OCI-LY1 (cell line): ENCODE data around the gene DCTD.

Source experiments
- H2AFZ ChIP-seq: fragments of 200-600 bp; sonication (generic), shearing (Covaris generic); 2 replicates; pipeline ENCODE4 v1.6.0; 2014; ENCODE audit warnings: antibody characterized with exemption, mild to moderate bottlenecking, low read length
- H3F3A ChIP-seq: fragments of 200-600 bp; sonication (generic), shearing (Covaris generic); 2 replicates; pipeline ENCODE4 v1.6.0; 2014; ENCODE audit warnings: mild to moderate bottlenecking, antibody characterized with exemption, low read length, moderate library complexity; ENCODE audit not compliant: insufficient read depth
- H3K27ac ChIP-seq: fragments of 200-600 bp; sonication (generic); 2 replicates; pipeline ENCODE4 v1.5.1; 2014; ENCODE audit warnings: low read length, mixed run types, mild to moderate bottlenecking, low read depth; ENCODE audit not compliant: poor library complexity, severe bottlenecking
- H3K27me3 ChIP-seq: fragments of 200-600 bp; sonication (generic); 2 replicates; pipeline ENCODE4 v1.6.0; 2014; ENCODE audit warnings: antibody characterized with exemption, mild to moderate bottlenecking, low read length, moderate library complexity; ENCODE audit not compliant: insufficient read depth
- H3K36me3 ChIP-seq: fragments of 200-600 bp; sonication (generic); 2 replicates; pipeline ENCODE4 v1.6.1; 2014; ENCODE audit warnings: mild to moderate bottlenecking, antibody characterized with exemption, low read length, moderate library complexity, mixed read lengths; ENCODE audit not compliant: insufficient read depth
- H3K4me1 ChIP-seq: fragments of 200-600 bp; sonication (generic); 2 replicates; pipeline ENCODE4 v1.5.1; 2014; ENCODE audit warnings: mild to moderate bottlenecking, low read length, moderate library complexity; ENCODE audit not compliant: insufficient read depth, severe bottlenecking
- H3K4me2 ChIP-seq: fragments of 200-600 bp; sonication (generic), shearing (Covaris generic); 2 replicates; pipeline ENCODE4 v1.6.1; 2014; ENCODE audit warnings: low read length
- H3K4me3 ChIP-seq: fragments of 200-600 bp; sonication (generic); 2 replicates; pipeline ENCODE4 v1.5.1; 2014; ENCODE audit warnings: low read length, low read depth, mild to moderate bottlenecking, mixed read lengths; ENCODE audit not compliant: poor library complexity, severe bottlenecking
- H3K79me2 ChIP-seq: fragments of 200-600 bp; shearing (Covaris generic); 2 replicates; pipeline ENCODE4 v1.6.1; 2016; ENCODE audit warnings: mixed run types, low read length, mixed read lengths; ENCODE audit not compliant: insufficient read depth
- H3K9ac ChIP-seq: fragments of 200-600 bp; sonication (generic), shearing (Covaris generic); 2 replicates; pipeline ENCODE4 v1.6.1; 2014; ENCODE audit warnings: mild to moderate bottlenecking, low read length, mixed read lengths
- H3K9me2 ChIP-seq: fragments of 200-600 bp; sonication (generic), shearing (Covaris generic); 2 replicates; pipeline ENCODE4 v1.6.1; 2014; ENCODE audit warnings: low read depth, mild to moderate bottlenecking, low read length, mixed read lengths
- H3K9me3 ChIP-seq: fragments of 200-600 bp; shearing (Covaris generic); 2 replicates; pipeline ENCODE4 v1.6.1; 2014; ENCODE audit warnings: low read length, mixed read lengths
- H4K20me1 ChIP-seq: fragments of 200-600 bp; sonication (generic), shearing (Covaris generic); 2 replicates; pipeline ENCODE4 v1.6.0; 2016; ENCODE audit warnings: mild to moderate bottlenecking, low read length; ENCODE audit not compliant: insufficient read depth
- EZH2 ChIP-seq: fragments of 200-600 bp; sonication (generic), shearing (Covaris generic); IDR thresholded peaks from 2 replicates; pipeline ENCODE4 v1.8.0; 2017; ENCODE audit warnings: borderline replicate concordance, mixed run types, mild to moderate bottlenecking, antibody characterized with exemption, low read length, moderate library complexity, mixed read lengths
- TF ChIP-seq, protein P1 (sequence below): fragments of 200-600 bp; sonication (generic), shearing (Covaris generic); IDR thresholded peaks from 2 replicates; pipeline ENCODE4 v1.5.1; 2017; ENCODE audit warnings: mild to moderate bottlenecking, antibody characterized with exemption, low read length, moderate library complexity, mixed read lengths

Gene DCTD

DNA sequence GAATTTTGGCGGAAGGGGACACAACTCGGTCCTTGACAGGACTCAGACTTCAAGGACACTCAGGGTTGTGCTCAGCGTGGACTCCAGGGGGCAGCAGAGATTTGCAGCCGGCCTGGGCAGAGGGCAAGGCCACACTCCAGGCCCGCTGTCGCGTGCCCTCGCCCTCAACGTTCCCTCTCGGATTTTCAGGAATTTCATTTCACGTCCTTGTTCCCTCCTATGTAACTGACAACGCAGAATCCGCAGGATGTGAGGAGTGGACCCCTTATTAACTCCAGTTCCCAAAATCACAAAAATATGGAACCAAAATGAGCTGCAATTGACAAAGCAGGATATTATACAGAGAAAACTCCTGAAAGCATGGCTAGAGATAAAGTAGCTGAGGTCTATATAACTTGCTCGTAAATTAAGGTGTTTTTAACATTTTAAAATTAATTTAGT, 21.0 kb upstream of the DCTD start:
- Histone ChIP-seq H3K36me3 (no peaks in the 10 kb centered on the region), H3K4me3 (no peak overlapping the region), H3K9me2 (no peaks in the 10 kb centered on the region), H3K27me3 (no peaks in the 10 kb centered on the region), H3K9ac (no peak overlapping the region), H3K4me1 (no peaks in the 10 kb centered on the region), H3F3A (no peaks in the 10 kb centered on the region), H3K4me2 (no peak overlapping the region), H2AFZ (no peak overlapping the region), H4K20me1 (no peaks in the 10 kb centered on the region), H3K9me3 (no peaks in the 10 kb centered on the region), H3K27ac (no peak overlapping the region), H3K79me2 (no peaks in the 10 kb centered on the region)
- no peak for TF ChIP-seq EZH2
- TF ChIP-seq, protein P1, sequence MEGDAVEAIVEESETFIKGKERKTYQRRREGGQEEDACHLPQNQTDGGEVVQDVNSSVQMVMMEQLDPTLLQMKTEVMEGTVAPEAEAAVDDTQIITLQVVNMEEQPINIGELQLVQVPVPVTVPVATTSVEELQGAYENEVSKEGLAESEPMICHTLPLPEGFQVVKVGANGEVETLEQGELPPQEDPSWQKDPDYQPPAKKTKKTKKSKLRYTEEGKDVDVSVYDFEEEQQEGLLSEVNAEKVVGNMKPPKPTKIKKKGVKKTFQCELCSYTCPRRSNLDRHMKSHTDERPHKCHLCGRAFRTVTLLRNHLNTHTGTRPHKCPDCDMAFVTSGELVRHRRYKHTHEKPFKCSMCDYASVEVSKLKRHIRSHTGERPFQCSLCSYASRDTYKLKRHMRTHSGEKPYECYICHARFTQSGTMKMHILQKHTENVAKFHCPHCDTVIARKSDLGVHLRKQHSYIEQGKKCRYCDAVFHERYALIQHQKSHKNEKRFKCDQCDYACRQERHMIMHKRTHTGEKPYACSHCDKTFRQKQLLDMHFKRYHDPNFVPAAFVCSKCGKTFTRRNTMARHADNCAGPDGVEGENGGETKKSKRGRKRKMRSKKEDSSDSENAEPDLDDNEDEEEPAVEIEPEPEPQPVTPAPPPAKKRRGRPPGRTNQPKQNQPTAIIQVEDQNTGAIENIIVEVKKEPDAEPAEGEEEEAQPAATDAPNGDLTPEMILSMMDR = peak; percentile 83

DNA sequence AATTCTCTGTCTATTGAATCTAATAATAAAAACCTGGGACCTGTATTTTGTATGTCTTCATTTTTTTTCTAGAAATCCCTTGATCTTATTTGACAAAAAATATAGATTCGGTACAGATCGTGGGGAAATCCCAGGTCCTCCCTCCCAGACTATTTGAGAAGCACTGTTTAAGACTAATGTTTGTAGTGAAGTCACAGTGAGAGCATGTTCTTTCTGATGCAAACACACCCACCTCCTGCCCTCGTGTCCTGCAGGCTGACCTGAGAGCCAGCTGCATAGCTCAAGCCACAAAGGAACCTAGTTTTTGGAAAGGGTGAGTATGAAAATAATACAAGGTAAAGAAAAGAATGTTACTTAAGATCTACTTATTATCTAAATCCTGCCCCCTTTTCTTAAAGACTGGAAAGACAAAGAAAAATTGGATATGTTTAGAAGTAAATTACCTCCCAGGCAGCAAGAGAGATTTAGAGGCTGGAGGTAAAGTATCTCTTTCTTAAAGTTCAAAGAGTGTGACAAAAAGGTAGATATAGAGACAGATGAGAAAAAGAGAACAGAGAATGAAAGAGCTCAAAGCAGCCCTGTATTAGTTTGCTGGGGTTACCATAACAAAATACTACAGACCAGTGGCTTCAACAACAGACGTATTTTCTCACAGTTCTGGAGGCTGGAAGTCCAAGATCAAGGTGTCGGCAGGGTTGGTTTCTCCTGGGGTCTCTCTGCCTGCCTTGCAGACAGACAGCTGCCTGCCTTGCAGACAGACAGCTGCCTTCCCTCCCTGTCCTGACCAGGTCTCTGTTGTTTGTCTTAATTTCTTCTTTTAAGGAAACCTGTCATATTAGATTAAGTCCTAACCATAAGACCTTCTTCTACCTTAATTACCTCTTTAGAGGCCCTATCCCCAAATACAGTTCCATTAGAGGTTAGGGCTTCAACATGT, 20.4 kb upstream of the DCTD start:
- Histone ChIP-seq H2AFZ (no peak overlapping the region), H3F3A (no peaks in the 10 kb centered on the region), H3K36me3 (no peaks in the 10 kb centered on the region), H3K9me3 (no peaks in the 10 kb centered on the region), H3K4me2 (no peak overlapping the region), H3K9me2 (no peaks in the 10 kb centered on the region), H4K20me1 (no peaks in the 10 kb centered on the region), H3K79me2 (no peaks in the 10 kb centered on the region), H3K27ac (no peak overlapping the region), H3K4me3 (no peak overlapping the region), H3K9ac (no peak overlapping the region), H3K4me1 (no peaks in the 10 kb centered on the region), H3K27me3 (no peaks in the 10 kb centered on the region)
- TF ChIP-seq EZH2 = no peak
- TF ChIP-seq, protein P1 = no peak

DNA sequence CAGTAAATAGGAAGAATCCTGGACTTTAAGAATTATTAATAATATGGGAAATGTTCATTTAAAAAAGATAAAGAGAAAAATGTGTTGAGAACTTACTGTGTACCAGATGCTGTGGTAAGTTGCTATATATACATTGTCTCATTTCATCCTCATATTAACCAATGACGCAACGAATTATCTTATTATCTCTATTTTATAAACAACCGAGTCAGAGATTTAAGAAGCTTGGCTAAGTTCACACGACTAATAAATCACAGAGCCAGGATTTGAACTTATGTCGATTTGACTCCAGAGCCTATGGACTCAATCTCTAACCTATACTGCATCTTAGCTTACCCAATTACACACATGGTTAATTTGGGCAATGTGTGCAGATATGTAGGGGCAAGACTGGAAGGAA, 15.5 kb upstream of the DCTD start:
- no peak overlapping the region for H2AFZ ChIP-seq
- no peaks in the 10 kb centered on the region for H4K20me1 ChIP-seq
- no peaks in the 10 kb centered on the region for H3K9me3 ChIP-seq
- H3K4me1 ChIP-seq = no peaks in the 10 kb centered on the region
- H3K9me2 ChIP-seq = no peaks in the 10 kb centered on the region
- no peak overlapping the region for H3K27ac ChIP-seq
- no peaks in the 10 kb centered on the region for H3K79me2 ChIP-seq
- no peak overlapping the region for H3K4me2 ChIP-seq
- no peaks in the 10 kb centered on the region for H3K36me3 ChIP-seq
- TF ChIP-seq, protein P1 = no peak
- no peak for TF ChIP-seq EZH2
- no peaks in the 10 kb centered on the region for H3F3A ChIP-seq
- no peak overlapping the region for H3K9ac ChIP-seq
- no peak overlapping the region for H3K4me3 ChIP-seq
- no peaks in the 10 kb centered on the region for H3K27me3 ChIP-seq
